HL-60/S4 treated with retinoic acid at 250 ng/mL for 4 days and 3 days (cell line): ENCODE results near the gene EHBP1.
"Not testable (repeated sequence)": the region's sequence is repeated elsewhere in the genome, so short reads cannot be mapped to it uniquely, and the experiment has no call there.

Experiments used
- in situ Hi-C: fragments of 300-500 bp; cut with MboI; formaldehyde crosslinking; loops from 2 replicates; pipeline ENCODE4 v1.7.0; 2022; ENCODE audit warnings: low sequenced_read_pairs

EHBP1 gene

DNA sequence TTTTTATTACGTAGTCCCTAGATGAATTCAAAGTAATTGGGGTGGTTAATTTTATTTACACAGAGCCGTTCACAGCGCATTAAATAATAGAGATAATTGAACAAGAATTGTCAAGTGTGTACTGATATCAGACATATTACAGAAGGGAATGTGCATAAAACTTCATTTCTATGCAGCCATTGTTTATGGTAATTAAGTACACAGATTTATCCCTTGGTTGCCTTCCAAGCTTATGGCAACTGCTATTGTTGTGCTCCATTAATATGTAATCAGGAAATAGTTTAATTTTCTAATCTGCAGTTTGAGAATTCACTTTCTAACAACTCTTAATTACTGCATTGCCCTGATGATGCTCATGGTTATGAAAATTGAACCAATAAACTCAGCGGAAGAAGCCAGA is 297.8 kb downstream of the EHBP1 start:
- in situ Hi-C loops = no loop called here

DNA sequence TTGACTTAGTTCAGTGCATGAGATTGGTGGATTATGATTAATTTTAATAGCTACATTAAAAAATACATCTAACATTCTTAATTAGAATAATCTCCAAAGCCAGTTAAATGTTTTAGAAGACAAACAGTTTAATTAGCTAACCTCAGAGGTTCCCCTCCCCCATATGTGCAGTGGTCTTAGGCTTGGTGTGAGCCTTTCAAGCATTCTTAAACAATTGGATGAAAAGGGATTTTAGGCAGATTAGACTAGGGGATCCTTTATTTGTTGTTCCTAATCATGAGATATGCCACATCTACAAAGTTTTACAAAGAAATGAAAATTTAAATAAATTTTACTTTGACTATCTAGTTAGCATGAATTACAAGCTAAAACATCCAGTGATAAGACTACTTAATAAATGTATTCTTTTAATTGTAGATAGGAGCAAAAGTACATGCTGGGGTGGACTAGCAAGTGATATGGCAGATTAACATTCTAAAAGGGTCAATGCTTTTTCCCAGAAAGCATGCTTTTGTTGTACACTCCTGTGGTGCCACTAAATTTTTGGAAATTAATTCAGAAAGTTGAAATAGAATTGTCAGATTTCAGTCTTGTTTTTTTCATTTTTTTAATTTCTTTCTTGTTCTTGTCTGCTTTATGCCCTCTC is 302.4 kb downstream of the EHBP1 start:
- in situ Hi-C loops = no loop called here

DNA sequence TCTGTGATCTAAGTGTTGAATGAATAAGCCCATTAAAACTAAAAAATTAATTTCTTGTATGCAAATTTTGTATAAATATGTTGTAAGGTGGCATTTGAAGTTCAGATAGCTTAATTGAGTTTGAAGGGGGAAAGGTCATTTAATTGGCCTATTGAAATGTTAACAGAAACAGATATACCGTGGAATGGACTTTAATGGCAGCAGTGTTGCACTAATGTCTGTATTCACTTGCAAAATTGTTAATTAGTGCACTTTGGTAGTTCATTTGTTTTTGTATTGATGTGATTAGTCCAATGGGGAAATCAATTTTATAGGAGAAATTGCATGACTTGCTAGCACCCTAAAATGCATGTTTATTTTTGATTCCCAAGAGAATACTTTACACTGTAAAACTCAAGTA is 303.3 kb downstream of the EHBP1 start:
- in situ Hi-C loops = no loop called here

DNA sequence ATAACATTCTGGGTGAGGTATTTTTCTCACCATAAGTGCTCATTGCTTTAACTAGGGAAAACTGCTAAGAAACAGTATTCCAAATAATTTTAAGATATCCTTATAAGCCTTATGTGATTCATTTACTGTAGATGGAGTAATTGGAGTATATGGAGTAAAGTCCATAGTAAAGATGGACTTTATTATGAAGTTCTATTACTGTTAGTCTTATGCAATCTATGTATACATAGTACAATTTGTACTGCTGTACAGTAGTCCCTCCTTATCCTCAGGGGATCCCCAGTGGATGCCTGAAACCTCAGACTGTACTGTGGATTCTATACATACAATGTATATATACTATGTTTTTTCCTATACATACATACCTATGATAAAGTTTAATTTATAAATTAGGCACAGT is 304.0 kb downstream of the EHBP1 start:
- in situ Hi-C loops = no loop called here

DNA sequence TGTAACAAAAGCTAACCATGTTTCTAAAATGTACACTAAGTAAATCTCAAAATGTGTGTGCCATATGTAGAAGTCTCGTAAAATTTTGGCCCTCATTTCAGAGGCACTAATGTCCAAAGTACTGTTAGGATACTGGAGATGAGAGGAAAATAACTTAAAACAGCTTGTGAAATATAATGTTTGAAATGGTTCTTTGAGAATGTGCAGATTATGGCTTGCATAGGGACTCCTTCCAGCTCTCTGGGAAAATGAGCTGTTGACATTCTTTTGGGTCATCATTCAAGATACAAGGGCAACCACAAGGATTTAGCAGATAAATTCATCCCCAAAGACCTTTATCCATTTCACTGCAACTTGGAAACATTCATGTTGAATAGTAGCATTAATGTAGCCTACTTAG is 307.0 kb downstream of the EHBP1 start:
- in situ Hi-C loops = no loop called here

DNA sequence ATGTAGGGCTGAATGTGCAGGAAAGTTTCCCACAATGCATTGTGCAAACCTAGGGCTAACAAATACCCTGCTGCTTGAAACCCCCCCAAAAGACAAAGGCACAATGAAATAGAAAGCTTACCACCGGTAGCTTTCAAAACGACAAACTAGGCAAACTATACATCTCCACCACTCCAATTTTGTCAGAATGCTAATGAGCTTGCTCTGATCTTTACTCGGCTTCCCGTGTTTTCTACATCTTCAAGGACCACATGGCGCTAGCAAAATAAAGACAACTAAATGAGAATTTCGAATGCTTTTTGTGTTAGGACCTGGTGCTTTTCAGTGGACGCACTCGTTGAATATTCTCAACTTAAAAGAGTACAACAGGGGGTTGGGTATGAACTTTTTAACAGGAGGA is 307.9 kb downstream of the EHBP1 start:
- in situ Hi-C loops = no loop called here

DNA sequence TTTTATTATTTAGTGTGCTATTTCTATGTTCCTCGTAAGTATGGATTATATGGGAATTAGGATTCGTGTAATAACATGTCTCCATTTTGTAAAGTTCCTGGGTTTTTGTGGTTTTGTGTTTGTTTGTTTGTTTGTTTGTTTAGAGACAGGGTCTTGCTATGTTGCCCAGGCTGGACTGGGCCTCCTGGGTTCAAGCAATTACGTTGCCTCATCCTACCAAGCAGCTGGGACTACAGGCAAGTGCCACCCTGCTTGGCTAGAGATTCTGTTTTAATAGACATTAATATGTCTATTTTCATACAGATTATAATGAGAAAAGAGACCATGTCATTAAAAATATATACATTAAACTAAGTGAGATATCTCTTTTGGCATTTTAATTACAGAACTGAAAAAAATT is 309.9 kb downstream of the EHBP1 start:
- in situ Hi-C loops = no loop called here

DNA sequence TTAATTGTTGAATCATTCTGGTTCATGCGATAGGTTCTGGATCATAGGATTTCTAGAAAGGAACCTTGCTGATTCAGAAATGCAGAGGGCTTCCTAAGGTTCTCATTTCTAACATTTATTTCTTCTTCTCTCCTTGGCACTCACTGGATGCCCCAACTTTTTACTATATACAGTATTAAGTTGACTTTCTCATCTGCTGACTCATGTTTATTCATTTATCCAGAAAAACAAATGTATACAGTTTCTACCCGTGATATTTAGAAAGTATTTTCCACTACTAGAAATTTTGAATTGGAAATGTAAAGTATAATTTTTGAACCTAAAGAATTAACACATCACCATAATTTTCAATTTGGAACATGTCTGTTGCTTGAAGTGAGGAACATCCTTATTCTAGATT is 312.9 kb downstream of the EHBP1 start:
- in situ Hi-C loops = no loop called here

DNA sequence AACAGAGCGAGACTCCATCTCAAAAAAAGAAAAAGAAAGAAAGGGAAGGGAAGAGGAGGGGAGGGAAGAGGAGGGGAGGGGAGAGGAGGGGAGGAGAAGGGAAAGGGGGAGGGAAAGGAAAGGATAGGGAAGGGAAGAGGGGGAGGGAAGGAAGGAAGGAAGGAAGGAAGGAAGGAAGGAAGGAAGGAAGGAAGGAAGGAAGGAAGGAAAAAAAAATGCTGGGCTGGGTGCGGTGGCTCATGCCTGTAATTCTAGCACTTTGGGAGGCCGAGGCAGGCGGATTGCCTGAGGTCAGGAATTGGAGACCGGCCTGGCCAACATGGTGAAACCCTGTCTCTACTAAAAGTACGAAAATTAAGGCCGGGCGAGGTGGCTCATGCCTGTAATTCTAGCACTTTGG is 314.2 kb downstream of the EHBP1 start:
- in situ Hi-C loops = not testable (repeated sequence)

DNA sequence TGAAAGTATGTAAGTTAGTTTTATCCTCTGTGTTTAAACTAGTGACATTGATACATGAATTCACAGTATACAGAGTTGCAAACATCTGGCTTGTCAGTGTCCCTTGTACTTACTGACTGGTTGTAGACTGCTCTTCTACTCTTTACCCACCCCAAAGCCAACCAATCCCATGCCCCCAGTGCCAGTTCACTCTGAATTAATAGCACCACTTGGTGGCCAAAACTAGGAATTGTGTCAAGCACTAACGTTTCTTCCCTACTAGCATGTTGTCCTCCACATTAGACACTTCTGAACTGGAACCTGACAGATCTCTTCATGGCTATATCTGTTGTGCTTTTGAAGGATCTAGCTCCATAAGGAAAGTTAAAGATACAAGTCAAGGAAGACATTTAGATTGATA is 317.9 kb downstream of the EHBP1 start:
- in situ Hi-C loops = no loop called here

DNA sequence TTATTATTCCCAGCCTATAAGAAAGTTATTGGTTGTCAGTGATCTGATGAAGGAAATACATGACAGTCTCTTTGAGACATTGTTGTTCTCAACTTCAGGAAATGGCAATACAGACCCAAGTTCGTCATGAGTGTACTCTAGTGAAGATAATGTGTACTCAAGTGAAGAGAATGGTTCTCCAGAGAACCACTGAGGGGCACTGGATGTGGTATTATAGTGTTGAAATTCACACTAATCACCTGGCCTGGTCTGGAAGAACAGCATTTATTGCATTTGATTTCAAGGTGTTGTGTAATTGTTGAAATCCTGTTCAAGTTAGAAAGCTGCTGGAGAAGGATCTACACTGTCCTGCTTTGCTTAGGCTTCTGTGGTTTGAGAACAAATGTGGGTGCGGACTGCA is 321.7 kb downstream of the EHBP1 start:
- in situ Hi-C loops = no loop called here

DNA sequence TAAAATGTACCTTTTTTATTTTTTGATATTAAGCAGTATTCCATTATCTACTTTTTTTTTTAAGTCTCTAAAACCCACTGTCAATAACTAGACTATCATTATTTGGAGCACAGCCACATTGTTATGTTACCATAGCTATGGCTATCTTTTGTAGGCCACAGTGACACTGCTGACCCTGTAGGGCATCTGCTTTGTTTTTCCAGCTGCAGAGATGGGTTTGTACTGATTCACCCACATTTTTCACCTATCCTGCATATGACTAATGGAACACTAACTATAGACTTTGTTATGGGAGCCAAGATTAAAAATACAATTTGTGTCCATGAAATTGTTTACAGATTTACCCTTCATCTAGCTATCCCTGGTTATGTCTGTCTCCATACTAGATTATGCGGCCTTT is 323.5 kb downstream of the EHBP1 start:
- in situ Hi-C loops = no loop called here

DNA sequence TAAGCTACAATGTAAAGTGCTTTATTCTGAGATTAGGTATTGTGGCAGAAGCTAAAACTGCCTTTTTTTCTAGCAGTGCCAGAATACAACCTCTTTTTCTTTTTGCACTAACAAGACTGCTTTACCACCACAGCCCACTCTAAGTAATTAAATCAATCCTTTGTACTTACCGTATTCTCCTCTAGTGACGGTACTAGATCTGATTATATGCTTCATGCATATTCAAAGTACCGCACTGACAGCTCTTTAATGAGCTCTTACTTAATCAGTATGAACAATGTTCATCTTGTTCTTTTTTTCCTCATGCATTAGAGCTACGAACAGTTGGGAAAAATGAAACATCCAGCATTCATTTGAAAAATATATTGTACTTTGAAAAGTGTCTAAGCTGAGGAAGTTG is 329.0 kb downstream of the EHBP1 start:
- in situ Hi-C loops = no loop called here

DNA sequence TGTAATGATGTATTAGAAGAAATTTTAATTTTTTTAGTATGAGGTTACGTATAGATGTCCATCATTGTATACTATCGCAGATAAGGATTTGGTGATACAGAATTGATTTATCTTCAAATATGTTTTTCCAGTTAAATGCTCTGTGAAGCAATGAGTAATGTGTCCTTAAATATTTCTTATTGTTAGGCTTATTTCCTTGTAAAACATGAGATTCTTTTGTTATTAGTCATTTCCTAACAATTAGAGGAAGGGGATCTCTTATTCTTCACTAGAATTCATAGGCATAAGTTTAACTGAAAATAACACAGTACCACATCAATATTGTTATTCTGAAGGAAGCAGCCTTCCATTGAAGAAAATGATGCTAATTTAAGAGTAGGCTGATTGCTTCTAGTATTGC is 329.7 kb downstream of the EHBP1 start:
- in situ Hi-C loops = no loop called here

DNA sequence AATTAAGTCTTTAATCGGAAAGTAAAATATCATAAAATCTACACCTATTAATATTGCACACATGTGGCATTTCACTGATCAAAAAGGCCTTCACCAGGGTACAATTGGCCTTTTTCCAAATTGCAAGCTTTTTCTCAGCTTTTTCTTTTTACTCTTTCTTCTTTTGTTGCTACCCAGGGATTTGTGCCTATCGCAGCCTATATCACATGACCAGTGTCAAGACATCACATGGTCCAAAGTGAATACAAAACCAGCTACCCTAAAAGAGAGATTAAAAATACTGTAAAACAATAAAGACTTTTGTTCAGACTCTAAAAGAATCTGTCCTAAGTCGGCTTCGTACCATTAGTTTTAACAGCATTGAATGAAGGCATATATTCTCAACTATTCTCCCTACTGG is 330.1 kb downstream of the EHBP1 start:
- in situ Hi-C loops = no loop called here

DNA sequence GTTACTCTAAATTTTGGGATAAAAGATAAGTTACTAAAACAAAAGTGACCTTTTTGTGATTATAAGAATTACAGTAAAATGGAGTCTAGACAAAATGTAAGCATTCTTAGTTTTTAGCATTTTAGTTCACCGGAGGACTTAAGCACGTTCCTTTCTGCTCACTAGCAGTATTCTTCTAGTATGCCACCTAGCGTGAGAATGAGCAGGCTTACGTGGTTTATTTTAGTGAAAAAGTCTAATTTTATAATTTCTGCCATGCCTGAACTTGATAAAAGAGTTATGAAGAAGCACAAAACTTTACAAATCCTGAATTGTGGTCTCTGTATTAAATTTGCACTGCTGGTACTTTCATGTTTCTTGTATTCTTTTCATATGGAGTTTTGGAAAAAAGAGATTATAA is 332.5 kb downstream of the EHBP1 start:
- in situ Hi-C loops = no loop called here

DNA sequence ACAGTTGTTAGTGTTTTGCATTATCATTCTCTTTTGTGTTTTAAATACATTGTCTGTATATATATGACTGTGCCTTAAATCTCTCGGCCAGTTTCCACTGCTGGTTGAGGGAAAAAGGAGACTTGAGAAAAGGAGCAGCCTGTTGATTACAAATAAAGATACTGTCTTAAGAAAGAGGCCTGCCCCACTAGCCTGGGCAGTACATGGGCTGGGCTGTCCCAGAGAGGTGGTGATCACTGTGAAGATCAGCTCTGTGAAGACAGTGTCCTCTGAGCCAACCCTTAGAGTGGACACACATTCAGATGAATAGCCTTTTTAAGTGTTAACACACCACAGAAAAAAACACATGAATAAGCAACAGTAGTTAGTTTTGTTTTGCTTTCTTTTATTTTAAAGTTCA is 335.1 kb downstream of the EHBP1 start:
- in situ Hi-C loops = no loop called here

DNA sequence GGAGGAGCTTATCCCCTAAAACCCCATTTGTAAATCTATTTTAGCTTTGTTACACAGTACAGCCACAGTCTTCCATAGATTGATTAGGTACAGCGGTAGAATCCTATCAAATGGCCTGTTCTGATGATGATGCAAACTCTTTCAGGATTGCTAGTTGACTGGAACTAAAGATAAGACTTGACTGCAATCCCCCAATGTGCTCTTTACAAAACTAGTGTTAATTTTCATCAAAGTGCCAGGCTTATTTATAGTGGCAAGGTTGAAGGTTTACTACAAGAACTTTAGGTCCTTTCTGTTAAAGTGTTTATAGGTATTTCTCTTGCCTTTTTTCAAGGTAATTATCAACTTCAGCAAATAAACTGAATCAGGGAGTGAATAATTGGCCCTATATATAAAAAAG is 336.1 kb downstream of the EHBP1 start:
- in situ Hi-C loops = no loop called here

DNA sequence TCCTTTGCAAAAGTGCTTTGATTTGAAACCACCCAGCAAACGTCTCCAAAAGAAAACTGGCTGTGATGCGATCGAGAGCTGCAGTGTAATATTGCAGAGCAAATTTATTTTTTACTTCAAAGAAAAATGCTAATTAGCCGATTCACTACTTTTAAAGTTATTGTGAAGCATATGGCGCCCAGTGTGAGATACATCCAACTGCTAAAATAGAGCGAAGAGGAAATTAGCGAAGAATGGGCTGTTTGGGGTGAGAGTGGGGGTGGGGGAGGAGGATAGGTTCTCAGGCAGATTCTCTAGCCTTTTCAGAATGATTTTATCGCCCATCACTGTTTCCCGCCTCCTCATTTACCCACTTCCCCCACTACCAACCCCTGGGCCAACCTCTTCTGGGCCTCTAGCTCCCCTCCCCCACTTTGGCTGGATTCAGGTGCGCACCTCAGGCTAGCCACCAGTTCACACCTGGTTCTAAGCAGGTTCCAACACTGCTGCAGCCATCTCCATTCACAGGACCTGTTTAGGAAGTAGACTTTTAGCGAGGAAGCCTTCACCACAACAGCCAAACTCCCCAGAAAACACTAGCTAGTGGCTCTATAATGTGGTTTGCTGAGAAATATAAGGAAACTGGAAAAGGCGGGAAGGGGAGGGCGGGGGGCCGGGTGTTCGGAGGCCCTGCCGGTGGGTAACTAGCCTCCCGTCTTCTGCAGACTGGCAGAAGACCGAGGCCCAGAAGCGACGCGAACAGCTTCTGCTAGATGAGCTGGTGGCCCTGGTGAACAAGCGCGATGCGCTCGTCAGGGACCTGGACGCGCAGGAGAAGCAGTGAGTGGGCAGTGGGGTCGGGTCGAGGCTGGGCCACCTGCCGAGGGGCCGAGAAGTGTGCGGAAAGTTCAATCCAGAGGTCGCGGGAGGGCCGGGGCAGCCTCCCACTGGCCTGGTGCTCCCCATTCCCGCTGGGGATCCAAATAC is 339.1 kb downstream of the EHBP1 start:
- in situ Hi-C loops = no loop called here

DNA sequence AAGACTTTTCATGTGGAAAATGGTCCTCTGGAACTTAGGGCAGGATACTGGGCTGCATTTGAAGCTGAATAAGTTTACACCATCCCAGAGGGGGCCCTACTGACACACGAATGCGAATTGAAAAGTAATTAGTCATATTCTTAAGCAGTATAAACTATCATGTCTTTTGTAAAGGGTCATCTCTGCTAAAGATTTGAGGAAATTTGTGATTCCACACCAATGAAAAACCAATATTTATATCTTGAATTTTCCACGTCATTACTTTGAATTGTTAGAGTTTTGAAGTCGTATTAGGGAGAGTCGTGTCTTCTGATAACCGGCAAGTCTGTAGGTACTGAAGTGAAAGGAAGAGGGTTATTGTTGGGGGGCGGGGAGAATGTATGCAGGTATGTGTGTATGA is 341.0 kb downstream of the EHBP1 start:
- in situ Hi-C loops = no loop called here

DNA sequence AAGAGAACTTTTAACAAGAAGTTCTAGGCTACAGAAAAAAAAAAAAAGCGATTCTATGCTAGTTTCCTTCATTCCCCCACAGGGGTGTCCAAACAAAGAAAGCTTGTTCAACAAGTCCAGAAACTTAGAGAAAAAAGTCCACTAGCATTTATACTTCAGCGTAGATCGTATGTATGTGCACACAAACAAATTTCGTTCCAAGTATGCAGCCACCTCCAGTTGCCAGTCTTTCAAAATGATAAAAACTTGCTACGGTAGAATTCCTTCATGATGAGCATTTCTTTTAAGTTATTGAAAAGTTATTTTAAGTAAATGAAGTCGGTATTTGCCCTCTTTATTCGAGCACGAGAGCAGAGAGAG is 341.4 kb downstream of the EHBP1 start:
- in situ Hi-C loops = no loop called here
